GM12801 (cell line): ENCODE measurements around the gene HSPA2.

Source experiments
- CTCF ChIP-seq: IDR thresholded peaks from one replicate; pipeline ENCODE4 v1.5.1; 2011; ENCODE audit warnings: control low read depth; ENCODE audit not compliant: insufficient read length; ENCODE audit errors: extremely low read depth

The HSPA2 gene

GRCh38 chr14:64502456-64502855 is 38.1 kb upstream of the HSPA2 start:
- TF ChIP-seq CTCF, result no peak

- no peak for TF ChIP-seq CTCF
These were observed 37.6 kb upstream of the HSPA2 start for GRCh38 chr14:64502887-64503433.

GRCh38 chr14:64503434-64504309 is 36.9 kb upstream of the HSPA2 start, which contains the start of gene ZBTB25:
Gene ZBTB25, minus strand, starts transcription at chr14:64503838. Its CDS starts 13,305 bp downstream, at chr14:64490533.
- no peak for TF ChIP-seq CTCF

GRCh38 chr14:64504310-64504896 is 36.1 kb upstream of the HSPA2 start, which contains the start of gene ZBTB1:
Gene ZBTB1, plus strand, starts transcription at chr14:64504770. Its CDS starts 16,735 bp downstream, at chr14:64521505.
- no peak for TF ChIP-seq CTCF

- TF ChIP-seq CTCF, result no peak
These were observed 35.4 kb upstream of the HSPA2 start for GRCh38 chr14:64504897-64505794.

GRCh38 chr14:64506721-64507120 is 33.8 kb upstream of the HSPA2 start:
- no peak for TF ChIP-seq CTCF
